Activated B cell treated with CpG ODN at 0.5 μM for 24 hours (primary cell): ENCODE measurements around the gene TMEM51. TPM values are rescaled to one million over a fixed set of nuclear protein-coding genes. Genes with fewer than 3 reads are reported as not detected.

Experiments
- ATAC-seq: fragments of 200-7000 bp; cut with Tn5 transposase; one replicate; pipeline ENCODE4 v1.10.0; 2021; ENCODE audit warnings: low read depth, mild to moderate bottlenecking, moderate library complexity
- CTCF ChIA-PET: fragments of 350-600 bp; sonication (Branson Sonifier 250); formaldehyde crosslinking; loops from one replicate; lab custom pipeline; 2021; ENCODE audit warnings: antibody characterized with exemption; lab: Charles Lee
- POLR2A ChIA-PET: fragments of 350-600 bp; sonication (Branson Sonifier 250); formaldehyde crosslinking; loops from one replicate; lab custom pipeline; 2021; ENCODE audit warnings: antibody characterized with exemption; lab: Charles Lee
- DNase-seq: peaks from one replicate; pipeline ENCODE4 v3.0.0; 2022
- H3K27ac Mint-ChIP-seq: one replicate; pipeline ENCODE4 v1.8.0; 2020; ENCODE audit warnings: mixed read lengths
- H3K27me3 Mint-ChIP-seq: one replicate; pipeline ENCODE4 v1.8.0; 2021; ENCODE audit warnings: mixed read lengths
- H3K36me3 Mint-ChIP-seq: one replicate; pipeline ENCODE4 v1.8.0; 2021; ENCODE audit warnings: low read depth, mixed read lengths
- H3K4me1 Mint-ChIP-seq: one replicate; pipeline ENCODE4 v1.8.0; 2021; ENCODE audit warnings: mixed read lengths
- H3K4me3 Mint-ChIP-seq: one replicate; pipeline ENCODE4 v1.8.0; 2020; ENCODE audit warnings: mild to moderate bottlenecking, mixed read lengths
- H3K9me3 Mint-ChIP-seq: one replicate; pipeline ENCODE4 v1.8.0; 2020; ENCODE audit warnings: mixed read lengths
- CTCF ChIP-seq: fragments of 200-600 bp; IDR thresholded peaks from one replicate; pipeline ENCODE4 v1.8.0; 2022; ENCODE audit warnings: antibody characterized with exemption, mild to moderate bottlenecking
- intact Hi-C: fragments of 100-400 bp; cut with micrococcal nuclease; formaldehyde crosslinking; loops from one replicate; pipeline ENCODE4 v1.15.1; 2024
- total RNA-seq: library from RNA; stranded (reverse); gene quantifications from 2 replicates; pipeline ENCODE4 v1.2.3, GENCODE V29; 2022

TMEM51 gene
- total RNA-seq, 1 donor from 2014 or later: not detected

- Mint-ChIP-seq H3K9me3 (peaks cover 2% of the 10 kb centered on the region), H3K27me3 (peaks cover 13% of the 10 kb centered on the region), H3K4me1 (no peaks in the 10 kb centered on the region), H3K4me3 (no peak overlapping the region), H3K27ac (no peak overlapping the region), H3K36me3 (no peaks in the 10 kb centered on the region)
- ChIA-PET POLR2A (no interaction called here), CTCF (no interaction called here)
- DNase-seq (no peak), ATAC-seq (no peak)
- TF ChIP-seq CTCF: no peak
- intact Hi-C loops: no loop called here
Observed at GRCh38 chr1:15145327-15145726, 8.2 kb upstream of the TMEM51 start.

GRCh38 chr1:15146142-15146680 is 7.3 kb upstream of the TMEM51 start:
- CTCF ChIA-PET: no interaction called here
- Mint-ChIP-seq H3K27me3 (peaks cover 16% of the 10 kb centered on the region), H3K27ac (no peak overlapping the region), H3K4me1 (no peaks in the 10 kb centered on the region), H3K36me3 (no peaks in the 10 kb centered on the region), H3K9me3 (peaks cover 2% of the 10 kb centered on the region), H3K4me3 (no peak overlapping the region)
- no peak for TF ChIP-seq CTCF
- no peak for ATAC-seq
- POLR2A ChIA-PET: no interaction called here
- no peak for DNase-seq
- intact Hi-C loops: no loop called here

GRCh38 chr1:15146971-15147376 is 6.6 kb upstream of the TMEM51 start:
- peaks cover 2% of the 10 kb centered on the region for H3K9me3 Mint-ChIP-seq
- TF ChIP-seq CTCF: no peak
- no peaks in the 10 kb centered on the region for H3K4me1 Mint-ChIP-seq
- H3K27ac Mint-ChIP-seq: no peak overlapping the region
- CTCF ChIA-PET: no interaction called here
- peaks cover 17% of the 10 kb centered on the region for H3K27me3 Mint-ChIP-seq
- no peak for DNase-seq
- ATAC-seq: no peak
- POLR2A ChIA-PET: no interaction called here
- intact Hi-C loops: no loop called here
- H3K36me3 Mint-ChIP-seq: no peaks in the 10 kb centered on the region
- no peak overlapping the region for H3K4me3 Mint-ChIP-seq

GRCh38 chr1:15148004-15148403 is 5.5 kb upstream of the TMEM51 start:
- CTCF ChIA-PET: no interaction called here
- H3K4me3 Mint-ChIP-seq: no peak overlapping the region
- H3K27me3 Mint-ChIP-seq: peaks cover 23% of the 10 kb centered on the region
- DNase-seq: no peak
- peaks cover 3% of the 10 kb centered on the region for H3K4me1 Mint-ChIP-seq
- H3K36me3 Mint-ChIP-seq: no peaks in the 10 kb centered on the region
- ATAC-seq: no peak
- no peak overlapping the region for H3K27ac Mint-ChIP-seq
- intact Hi-C loops: no loop called here
- POLR2A ChIA-PET: no interaction called here
- TF ChIP-seq CTCF: no peak
- H3K9me3 Mint-ChIP-seq: peaks cover 2% of the 10 kb centered on the region

GRCh38 chr1:15148475-15148874 is 5.1 kb upstream of the TMEM51 start:
- H3K27me3 Mint-ChIP-seq: peaks cover 22% of the 10 kb centered on the region
- DNase-seq (no peak), ATAC-seq (no peak)
- H3K9me3 Mint-ChIP-seq: no peaks in the 10 kb centered on the region
- ChIA-PET POLR2A (no interaction called here), CTCF (no interaction called here)
- intact Hi-C loops: no loop called here
- H3K4me3 Mint-ChIP-seq: no peak overlapping the region
- no peaks in the 10 kb centered on the region for H3K36me3 Mint-ChIP-seq
- TF ChIP-seq CTCF: no peak
- H3K4me1 Mint-ChIP-seq: peaks cover 6% of the 10 kb centered on the region
- H3K27ac Mint-ChIP-seq: no peak overlapping the region
